NCI-H226 (cell line): ENCODE data around the gene UBE2D4.
A peak's percentile ranks its signal among the peaks of the same experiment; 100 is the strongest.
"Not testable (repeated sequence)": the region's sequence is repeated elsewhere in the genome, so short reads cannot be mapped to it uniquely, and the experiment has no call there.

Experiments used
- DNase-seq: peaks from one replicate; pipeline ENCODE4 v3.0.0-alpha.2; 2015

UBE2D4 gene

GRCh38 chr7:43969586-43969985 lies 43.4 kb downstream of the UBE2D4 start:
- DNase-seq, result not testable (repeated sequence)

GRCh38 chr7:43970698-43971097 lies 44.5 kb downstream of the UBE2D4 start:
- DNase-seq, result not testable (repeated sequence)

GRCh38 chr7:43974033-43974573 lies 47.9 kb downstream of the UBE2D4 start:
- not testable (repeated sequence) for DNase-seq

GRCh38 chr7:43974725-43975482 lies 48.7 kb downstream of the UBE2D4 start:
- DNase-seq, result not testable (repeated sequence)

- no peak for DNase-seq
These were observed 51.3 kb downstream of the UBE2D4 start for GRCh38 chr7:43977525-43977924.

- not testable (repeated sequence) for DNase-seq
These were observed 51.9 kb downstream of the UBE2D4 start for GRCh38 chr7:43978102-43978501.

GRCh38 chr7:43982848-43983247 lies 56.6 kb downstream of the UBE2D4 start:
- DNase-seq, result not testable (repeated sequence)

- not testable (repeated sequence) for DNase-seq
These were observed 57.5 kb downstream of the UBE2D4 start for GRCh38 chr7:43983736-43984135.

- peak; percentile 56 for DNase-seq
These were observed 59.9 kb downstream of the UBE2D4 start for GRCh38 chr7:43985904-43986864.

GRCh38 chr7:43987476-43987875 lies 61.2 kb downstream of the UBE2D4 start:
- DNase-seq, result not testable (repeated sequence)

- not testable (repeated sequence) for DNase-seq
These were observed 63.9 kb downstream of the UBE2D4 start for GRCh38 chr7:43990011-43990585.

GRCh38 chr7:43990829-43991228 lies 64.6 kb downstream of the UBE2D4 start:
- not testable (repeated sequence) for DNase-seq

GRCh38 chr7:43992896-43993295 lies 66.7 kb downstream of the UBE2D4 start:
- peak; percentile 39 for DNase-seq

- not testable (repeated sequence) for DNase-seq
These were observed 68.4 kb downstream of the UBE2D4 start for GRCh38 chr7:43994681-43995080.

- not testable (repeated sequence) for DNase-seq
These were observed 71.3 kb downstream of the UBE2D4 start, which contains the start of gene SPDYE1 for GRCh38 chr7:43997532-43997931. Gene SPDYE1, plus strand, starts transcription at chr7:43997897. Its CDS starts 2,053 bp downstream, at chr7:43999950.
